Occipital lobe (tissue), 2 donors: ENCODE measurements around the gene KRTCAP3. TPM values are rescaled to one million over a fixed set of nuclear protein-coding genes. Genes with fewer than 3 reads are reported as not detected.
"Not testable (repeated sequence)": the region's sequence is repeated elsewhere in the genome, so short reads cannot be mapped to it uniquely, and the experiment has no call there.

ENCODE experiments used
- DNase-seq: peaks from one replicate; lab custom pipeline; 2025; lab: John Stamatoyannopoulos, UW
- total RNA-seq: library from RNA; depleted of rRNA; stranded (reverse); fragments of >200 nt; gene quantifications from one replicate; pipeline ENCODE4 v1.2.3, GENCODE V29; 2014

KRTCAP3 gene, protein sequence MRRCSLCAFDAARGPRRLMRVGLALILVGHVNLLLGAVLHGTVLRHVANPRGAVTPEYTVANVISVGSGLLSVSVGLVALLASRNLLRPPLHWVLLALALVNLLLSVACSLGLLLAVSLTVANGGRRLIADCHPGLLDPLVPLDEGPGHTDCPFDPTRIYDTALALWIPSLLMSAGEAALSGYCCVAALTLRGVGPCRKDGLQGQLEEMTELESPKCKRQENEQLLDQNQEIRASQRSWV
- total RNA-seq, result not detected

DNA sequence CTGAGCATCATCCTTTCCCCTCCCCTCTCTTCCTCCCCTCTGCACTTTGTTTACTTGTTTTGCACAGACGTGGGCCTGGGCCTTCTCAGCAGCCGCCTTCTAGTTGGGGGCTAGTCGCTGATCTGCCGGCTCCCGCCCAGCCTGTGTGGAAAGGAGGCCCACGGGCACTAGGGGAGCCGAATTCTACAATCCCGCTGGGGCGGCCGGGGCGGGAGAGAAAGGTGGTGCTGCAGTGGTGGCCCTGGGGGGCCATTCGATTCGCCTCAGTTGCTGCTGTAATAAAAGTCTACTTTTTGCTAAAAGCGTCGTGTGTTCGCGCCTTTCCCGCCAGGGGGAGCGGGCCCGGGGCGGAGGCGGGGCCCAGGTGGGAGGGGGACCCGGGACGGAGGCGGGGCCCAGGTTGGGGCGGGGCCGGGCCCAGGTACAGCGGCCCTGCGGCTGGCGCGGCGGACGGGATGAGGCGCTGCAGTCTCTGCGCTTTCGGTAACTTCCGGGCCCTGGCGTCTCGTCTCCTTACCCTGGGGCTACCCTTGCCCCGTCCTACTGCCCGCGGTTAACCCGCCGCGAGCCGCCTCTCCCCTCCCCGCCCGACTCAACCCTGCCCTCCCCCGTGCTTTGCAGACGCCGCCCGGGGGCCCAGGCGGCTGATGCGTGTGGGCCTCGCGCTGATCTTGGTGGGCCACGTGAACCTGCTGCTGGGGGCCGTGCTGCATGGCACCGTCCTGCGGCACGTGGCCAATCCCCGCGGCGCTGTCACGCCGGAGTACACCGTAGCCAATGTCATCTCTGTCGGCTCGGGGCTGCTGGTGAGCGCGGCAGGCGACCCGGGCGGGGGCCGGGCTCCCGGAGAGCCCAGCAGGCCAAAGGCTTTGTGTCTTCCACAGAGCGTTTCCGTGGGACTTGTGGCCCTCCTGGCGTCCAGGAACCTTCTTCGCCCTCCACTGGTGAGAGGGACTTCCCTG is at the start of gene KRTCAP3:
TSS of gene KRTCAP3 (plus strand) at position 424 of the 962 bp plus-strand sequence. CDS start at position 456, 32 bp downstream.
- no peak for DNase-seq

DNA sequence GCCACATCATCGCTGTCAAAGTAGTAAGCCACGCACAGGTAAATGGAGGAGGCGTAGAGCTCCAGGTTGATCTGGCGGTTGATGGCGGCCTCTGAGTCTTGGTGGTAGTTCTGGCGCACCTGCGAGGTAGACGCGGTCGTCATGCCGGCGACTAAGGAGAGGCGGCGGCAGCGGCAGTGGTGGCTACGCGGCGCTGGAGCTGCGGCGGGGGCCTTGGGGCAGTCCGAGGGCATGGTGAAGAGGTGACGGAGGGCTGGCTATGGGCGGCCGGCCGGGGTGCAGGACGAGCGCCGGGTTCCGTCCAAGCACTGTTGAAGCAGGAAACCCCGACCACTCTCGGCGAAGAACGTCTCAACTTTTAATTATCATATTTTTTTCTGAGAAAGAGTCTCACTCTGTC is 49.0 kb upstream of the KRTCAP3 start:
- DNase-seq, result no peak

DNA sequence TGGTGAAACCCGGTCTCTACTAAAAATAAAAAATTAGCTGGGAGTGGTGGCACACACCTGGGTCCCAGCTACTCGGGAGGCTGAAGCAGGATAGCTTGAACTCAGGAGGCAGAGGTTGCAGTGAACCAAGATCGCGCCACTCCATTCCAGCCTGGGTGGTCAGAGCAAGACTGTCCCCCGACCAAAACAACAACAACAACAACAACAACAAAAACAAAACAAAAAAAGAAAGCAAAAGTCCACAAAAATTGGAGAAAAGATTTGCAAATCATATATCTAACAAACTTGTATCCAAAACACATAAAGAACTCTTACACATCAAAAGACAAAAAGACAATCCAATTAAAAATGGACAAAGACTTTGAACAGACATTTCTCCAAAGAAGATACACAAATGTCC is 43.2 kb upstream of the KRTCAP3 start:
- DNase-seq, result no peak

DNA sequence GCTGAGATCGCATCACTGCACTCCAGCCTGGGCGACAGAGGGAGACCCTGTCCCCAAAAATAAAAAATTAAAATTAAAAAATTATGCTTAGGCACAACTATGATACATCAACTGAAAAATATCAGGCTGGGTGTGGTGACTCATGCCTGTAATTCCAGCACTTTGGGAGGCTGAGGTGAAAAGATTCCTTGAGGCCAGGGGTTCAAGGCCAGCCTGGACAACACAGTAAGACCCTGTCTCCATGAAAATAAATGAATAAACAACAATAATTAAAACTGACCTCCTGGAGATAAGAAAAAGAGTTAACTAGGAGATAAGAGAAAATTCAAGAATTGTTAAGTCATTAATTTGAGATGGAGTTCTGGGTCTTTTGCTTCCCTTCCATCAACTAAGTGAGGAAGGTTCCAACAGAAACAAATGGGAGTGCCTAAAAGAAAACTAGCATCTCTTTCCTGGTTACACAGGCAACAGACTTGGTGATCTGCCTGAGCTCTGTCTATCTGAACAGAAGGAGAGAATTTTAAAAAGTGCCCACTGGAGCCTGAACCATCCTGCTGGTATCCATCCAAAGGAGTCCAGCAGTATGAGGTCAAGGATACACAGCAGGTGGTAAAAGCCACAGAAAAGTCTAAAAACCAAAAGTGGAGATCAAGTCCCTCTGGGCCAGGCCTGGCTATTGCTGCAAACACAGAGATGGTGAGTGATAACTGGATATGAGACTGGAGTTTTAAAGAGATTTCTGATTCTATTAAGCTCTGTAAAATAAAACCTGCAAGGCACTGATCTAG is 41.6 kb upstream of the KRTCAP3 start:
- DNase-seq, result no peak

DNA sequence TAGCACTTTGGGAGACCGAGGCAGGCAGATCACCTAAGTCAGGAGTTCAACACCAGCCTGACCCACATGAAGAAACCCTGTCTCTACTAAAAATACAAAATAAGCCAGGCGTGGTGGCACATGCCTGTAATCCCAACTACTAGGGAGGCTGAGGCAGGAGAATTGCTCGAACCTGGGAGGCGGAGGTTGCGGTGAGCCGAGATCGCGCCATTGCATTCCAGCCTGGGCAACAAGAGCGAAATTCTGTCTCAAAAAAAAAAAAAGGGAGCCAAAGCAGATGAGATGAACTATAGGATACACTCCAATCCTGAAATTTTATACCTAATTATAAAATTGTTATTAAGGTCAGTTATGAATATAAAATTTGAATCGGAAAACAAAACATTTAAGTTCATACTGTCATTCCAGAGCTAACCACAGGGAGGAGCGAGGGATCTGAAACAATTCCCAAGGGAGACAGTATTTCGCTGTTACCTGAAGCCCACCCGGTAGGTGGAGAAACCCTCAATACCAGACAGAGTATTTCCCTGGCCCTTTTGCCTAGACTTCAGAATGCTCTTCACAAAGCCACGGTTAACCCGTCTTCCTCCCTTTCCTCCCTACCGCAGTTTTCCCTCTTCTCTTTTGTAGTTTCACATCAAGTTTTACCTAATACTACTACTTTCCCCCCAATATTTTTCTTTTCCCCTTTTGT is 34.2 kb upstream of the KRTCAP3 start:
- no peak for DNase-seq

DNA sequence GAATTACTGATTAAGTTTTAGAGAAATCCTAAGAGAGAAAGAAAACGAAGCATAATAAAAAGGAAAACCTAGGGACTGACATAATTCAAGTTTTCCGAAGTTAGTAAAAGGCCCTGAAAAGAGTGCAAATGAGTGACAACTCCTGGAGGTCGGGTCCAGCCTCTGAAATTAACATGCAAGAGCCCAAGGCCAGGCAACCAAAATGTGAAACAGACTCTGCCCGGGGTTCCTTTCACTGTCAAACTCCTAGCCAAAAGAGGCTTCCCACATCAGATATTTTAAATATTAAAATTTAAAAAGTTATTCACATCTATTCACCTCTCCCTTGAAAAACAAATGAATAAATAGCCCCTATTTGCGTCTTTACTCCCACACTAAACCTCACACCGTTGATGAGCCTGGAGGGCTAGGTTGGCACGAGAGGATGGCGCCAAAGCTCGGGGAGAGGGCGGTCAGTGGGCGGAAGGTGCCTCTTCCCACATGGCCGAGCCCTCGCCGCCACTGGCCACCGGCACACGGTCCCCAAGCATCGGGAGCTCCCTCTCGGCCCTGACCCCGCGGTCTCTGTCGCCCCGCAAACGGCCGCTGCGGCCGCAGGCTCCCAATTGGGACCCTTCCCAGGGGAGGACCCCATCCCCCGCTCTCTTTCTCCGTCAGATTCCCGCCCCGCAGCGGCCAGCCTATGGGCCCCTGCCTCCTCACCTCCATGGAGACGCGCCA is 33.4 kb upstream of the KRTCAP3 start:
- DNase-seq, result no peak

DNA sequence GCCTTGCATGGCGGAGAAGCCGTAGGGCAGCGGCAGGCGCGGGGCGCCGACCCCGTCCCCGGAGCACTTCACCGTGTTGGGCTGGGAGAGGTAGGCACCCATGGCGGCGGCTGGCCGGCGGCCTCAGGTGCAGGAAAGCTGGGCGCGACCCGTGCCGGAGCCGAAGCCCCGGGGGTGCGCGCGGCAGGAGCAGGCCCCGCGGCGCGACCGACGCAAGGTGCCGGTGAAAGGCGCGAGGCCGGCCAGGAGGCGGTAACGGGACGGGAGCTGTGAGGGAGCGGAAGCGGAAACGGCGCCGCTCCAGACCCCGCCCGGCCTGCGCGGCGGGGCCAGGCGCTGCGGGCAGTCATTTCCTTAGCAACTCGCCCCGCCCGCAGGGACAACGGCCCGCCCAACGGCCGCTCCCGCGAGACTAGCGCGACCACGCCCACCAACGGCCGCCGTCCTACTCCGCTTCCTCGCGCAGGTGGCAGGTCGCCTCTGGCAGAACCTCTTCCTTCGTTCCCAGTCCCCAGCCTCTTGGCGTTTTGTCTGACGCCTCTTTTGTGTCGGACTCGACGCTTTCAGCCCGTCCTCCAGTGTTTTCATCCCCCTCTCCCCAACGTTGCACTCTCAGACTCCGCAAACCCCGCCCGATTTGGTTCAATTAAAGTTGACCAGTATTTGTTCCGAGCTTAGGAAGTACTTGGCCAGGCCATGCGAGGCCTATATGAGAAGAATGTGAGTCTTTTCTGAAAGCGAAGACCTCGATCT is 32.7 kb upstream of the KRTCAP3 start, which contains the start of gene PPM1G:
TSS of gene PPM1G (minus strand) at position 271 of the 753 bp plus-strand sequence. CDS start at position 102, 169 bp downstream.
- peak; percentile 94 for DNase-seq

DNA sequence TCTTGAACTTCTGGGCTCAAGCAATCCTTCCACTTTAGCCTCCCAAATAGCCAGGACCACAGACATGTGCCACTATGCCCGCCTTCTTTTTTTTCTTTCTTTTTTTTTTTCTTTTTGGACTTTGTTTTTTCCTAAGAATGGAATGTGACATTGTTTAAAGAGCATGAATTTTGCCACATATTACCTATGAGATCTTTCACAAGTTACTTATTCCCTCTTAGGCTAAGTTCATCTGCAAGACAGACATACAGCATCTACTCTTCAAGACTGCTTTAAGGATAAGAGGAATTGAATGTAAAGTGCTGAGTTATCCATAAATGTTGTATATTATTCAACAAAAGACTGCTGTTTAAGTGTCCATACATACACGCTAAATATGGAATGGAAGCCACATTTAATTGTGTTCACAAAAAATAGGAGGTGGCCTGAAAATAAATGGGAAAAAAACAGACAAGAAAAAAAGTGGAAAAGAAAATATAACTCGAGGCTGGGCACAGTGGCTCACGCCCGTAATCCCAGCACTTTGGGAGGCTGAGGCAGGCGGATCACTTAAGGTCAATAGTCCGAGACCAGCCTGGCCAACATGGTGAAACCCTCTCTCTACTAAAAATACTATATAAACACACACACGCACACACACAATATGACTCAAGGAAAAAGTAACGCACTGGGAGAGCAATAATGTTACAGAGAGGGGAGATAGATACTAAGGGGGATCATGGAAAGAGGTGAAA is 29.6 kb upstream of the KRTCAP3 start:
- no peak for DNase-seq

DNA sequence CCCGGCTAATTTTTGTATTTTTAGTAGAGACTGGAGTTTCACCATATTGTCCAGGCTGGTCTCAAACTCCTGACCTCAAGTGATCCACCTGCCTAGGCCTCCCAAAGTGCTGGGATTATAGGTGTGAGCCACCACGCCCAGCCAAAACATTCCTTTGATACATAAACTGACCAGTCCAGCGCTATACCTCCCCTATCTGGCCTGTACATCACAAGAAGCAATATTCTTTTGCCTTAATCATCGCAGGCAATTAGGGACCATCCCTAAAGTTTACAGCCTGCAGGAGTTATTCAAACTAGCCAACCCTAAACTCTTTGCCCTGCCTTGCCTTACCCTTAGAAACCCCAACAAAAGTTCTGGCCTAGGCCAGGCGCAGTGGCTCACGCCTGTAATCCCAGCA is 26.0 kb upstream of the KRTCAP3 start:
- no peak for DNase-seq

DNA sequence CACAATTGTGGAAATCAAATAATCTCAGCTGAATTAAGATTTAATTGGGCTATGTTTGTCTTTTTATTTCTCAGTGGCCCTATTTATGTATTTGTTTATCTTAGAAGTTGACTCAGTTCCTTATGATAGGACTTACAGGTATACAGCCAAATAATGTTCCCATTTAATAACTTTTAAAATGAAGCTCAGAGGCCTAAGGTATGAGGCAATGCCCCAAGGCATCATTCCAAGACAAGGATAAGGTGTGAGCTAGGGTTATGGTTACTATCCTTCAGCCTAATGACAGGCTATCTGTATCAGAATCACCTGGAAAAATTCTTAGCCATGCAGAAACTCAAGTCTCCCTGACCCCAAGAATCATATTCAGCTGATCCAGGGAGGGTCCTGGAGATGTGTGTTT is 21.2 kb upstream of the KRTCAP3 start:
- no peak for DNase-seq

DNA sequence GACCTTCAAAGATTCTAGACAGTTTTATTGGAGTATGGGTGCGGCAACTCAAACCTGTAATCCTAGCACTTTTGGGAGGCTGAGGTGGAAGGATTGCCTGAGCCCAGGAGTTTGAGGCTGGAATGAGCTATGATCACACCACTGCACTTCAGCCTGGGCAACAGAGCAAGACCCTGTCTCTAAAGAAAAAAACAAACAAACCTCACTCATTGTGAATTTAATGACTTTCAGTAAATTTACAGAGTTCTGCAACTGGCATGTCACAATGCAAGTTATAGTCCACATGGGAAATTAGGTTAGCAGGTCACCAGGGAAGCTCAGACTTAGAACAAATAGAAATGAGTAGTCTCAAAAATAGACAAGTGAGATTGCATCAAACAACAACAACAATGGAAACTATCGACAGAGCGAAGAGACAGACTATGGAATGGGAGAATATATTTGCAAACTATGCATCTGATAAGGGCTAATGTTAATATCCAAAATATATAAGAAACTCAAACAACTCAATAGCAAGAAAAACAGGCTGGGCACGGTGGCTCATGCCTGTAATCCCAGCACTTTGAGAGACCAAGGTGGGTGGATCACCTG is 20.4 kb upstream of the KRTCAP3 start:
- DNase-seq, result no peak

DNA sequence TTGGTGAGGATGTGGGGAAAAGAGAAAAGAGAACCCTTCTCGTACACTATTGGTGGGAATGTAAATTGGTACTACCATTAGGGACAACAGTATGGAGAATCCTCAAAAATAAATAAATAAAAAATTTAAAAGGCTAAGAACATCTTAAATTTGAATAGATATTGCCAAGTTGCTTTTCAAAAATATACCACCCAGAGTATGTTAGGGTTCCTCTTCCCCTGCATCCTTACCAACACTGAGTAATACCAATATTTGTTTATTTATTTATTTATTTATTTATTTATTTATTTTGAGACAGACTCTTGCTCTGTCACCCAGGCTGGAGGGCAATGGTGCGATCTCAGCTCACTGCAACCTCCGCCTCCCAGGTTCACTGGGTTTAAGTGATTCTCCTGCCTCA is 19.2 kb upstream of the KRTCAP3 start:
- DNase-seq, result no peak

DNA sequence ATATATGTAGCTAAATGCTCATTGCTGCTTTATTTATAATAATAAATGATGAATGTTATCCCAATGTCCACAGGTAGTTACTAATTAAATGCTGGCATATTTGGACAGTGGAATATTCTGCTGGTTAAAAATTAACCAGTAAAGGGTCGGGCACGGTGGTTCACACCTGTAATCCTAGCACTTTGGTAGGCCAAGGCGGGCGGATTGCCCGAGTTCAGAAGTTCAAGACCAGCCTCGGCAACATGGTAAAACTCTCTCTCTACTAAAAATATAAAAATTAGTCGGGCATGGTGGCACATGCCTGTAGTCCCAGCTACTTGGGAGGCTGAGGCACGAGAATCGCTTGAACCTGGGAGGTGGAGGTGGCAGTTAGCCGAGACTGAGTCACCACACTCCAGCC is 17.1 kb upstream of the KRTCAP3 start:
- DNase-seq, result not testable (repeated sequence)

DNA sequence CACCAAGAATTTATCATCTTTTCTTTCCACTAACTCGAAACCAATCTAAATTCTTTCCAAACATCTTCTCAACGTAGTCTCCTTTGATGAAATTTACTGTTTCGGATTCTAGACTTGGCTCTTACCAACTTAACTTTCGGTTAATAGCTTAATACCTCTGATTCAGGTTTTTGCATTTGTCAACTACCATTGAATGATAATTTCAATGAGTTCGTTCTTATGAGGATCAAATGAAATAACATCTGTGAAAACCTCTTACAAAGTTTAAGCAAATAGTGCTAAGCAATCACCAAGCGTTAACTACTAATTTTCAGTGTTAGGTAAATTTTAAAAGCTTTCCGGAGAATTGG is 14.3 kb upstream of the KRTCAP3 start:
- DNase-seq, result no peak

DNA sequence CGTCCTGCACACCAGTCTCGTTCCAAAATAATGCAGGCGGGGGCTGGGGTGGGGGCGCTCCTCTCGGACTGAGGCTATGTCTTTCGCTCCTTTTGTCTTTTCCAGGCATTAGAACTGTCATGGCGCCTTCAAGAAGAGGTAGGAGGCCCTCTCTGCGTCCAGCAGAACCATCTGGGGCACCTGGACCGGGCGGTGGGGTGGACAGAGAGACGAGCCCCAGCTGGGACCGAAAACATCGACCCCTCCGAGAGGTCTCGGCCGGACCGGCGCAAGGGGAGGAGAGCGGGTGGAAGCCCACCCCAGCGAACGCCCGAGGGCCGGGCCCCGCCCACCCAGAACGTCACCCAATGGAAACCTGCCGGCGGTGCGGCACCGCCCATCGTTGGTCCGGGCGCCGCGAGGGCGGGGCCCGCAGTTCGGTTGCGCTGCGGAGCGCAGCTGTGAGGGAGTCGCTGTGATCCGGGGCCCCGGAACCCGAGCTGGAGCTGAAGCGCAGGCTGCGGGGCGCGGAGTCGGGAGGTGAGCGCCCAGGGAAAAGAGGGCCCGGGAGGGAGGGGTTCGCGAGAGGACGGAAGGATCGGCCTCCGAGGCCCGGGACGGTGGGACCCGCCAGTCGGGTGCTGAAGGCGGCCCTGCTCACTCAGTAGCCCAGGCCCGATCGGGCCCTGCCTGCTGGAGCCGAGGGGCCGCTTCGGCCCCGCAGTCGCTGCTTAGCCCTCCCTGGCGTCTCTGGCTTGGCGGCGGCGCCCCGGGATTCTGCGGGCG is 13.8 kb upstream of the KRTCAP3 start, which contains the start of gene NRBP1:
TSS of gene NRBP1 (plus strand) at position 419 of the 765 bp plus-strand sequence. CDS start 4,643 bp downstream, outside the sequence.
- peak; percentile 88 for DNase-seq

DNA sequence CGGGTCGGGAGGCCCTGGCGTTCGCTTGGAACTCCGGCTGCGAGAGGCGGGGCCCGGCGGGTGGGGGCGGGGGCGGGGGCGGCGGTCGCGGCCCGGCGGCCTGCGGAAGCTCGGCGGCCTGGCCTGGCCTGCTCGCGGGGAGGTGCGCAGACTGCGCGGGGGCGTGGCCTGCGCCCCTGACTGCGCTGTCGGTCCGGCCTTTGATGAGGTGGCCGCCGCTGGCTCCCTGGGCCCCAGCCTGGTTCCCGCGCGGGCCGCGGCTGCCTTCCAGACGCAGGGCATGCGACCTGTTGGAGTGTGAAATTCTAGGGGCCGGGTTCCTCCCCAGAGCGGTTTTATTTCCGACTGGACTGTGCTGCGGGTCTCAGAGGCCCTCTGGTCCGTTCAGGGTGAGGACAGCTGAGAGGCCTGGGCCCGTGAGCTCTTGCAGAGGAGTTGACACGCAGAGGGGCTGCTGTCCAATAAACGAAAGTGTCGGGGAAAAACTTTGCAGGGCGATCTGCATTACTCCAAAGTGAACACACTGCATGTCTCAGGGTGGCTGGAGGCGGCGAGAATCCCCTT is 13.1 kb upstream of the KRTCAP3 start:
- DNase-seq, result peak; percentile 65

DNA sequence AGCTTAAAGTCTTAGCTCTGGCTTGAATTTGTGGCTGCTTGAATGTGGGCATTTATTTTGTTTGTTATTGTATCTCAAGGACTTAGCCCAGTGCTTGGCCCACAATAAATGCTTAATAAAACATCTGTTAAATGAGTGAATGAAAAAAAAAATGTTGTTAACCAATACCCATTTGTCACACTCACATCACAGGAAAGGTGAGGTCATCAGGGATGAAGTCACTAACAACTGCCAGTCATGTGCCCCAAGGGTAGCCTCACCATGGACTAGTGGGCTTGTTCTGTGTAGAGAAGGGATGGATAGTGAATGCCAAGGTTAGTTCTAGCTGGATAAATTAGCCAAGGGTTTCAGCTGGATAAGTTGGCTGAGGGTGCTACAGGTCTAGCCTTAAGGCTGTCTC is 10.8 kb upstream of the KRTCAP3 start:
- no peak for DNase-seq
